GM23338 (cell line): ENCODE data around the gene CCN5. TPM values are rescaled to one million over a fixed set of nuclear protein-coding genes. Genes with fewer than 3 reads are reported as not detected.
"Not testable (repeated sequence)": the region's sequence is repeated elsewhere in the genome, so short reads cannot be mapped to it uniquely, and the experiment has no call there.

ENCODE experiments used
- ATAC-seq: fragments of 200-7000 bp; cut with Tn5 transposase; 3 replicates; pipeline ENCODE4 v1.9.1; 2020
- DNase-seq: peaks from one replicate; pipeline ENCODE4 v3.0.0-alpha.2; 2015; ENCODE audit warnings: low spot score
- H2AFZ ChIP-seq: fragments of 200-600 bp; sonication (generic); 2 replicates; pipeline ENCODE4 v1.8.0; 2016; ENCODE audit warnings: antibody characterized with exemption, mild to moderate bottlenecking, moderate library complexity
- H3F3A ChIP-seq: fragments of 200-600 bp; sonication (generic); replicated peaks from 2 replicates; pipeline ENCODE4 v1.8.0; 2017; ENCODE audit warnings: antibody characterized with exemption, mixed run types, low read depth
- H3K27ac ChIP-seq: fragments of 200-600 bp; sonication (generic); 2 replicates; pipeline ENCODE4 v1.6.1; 2016; ENCODE audit warnings: low read depth
- H3K27me3 ChIP-seq: fragments of 200-600 bp; sonication (generic); 2 replicates; pipeline ENCODE4 v1.8.0; 2016; ENCODE audit warnings: mild to moderate bottlenecking, mixed run types, moderate library complexity; ENCODE audit not compliant: insufficient read depth
- H3K36me3 ChIP-seq: fragments of 200-600 bp; sonication (generic); 2 replicates; pipeline ENCODE4 v1.8.0; 2016; ENCODE audit warnings: mild to moderate bottlenecking; ENCODE audit not compliant: insufficient read depth
- H3K4me1 ChIP-seq: fragments of 200-600 bp; sonication (generic); 2 replicates; pipeline ENCODE4 v1.8.0; 2016; ENCODE audit warnings: mild to moderate bottlenecking, moderate library complexity; ENCODE audit not compliant: insufficient read depth
- H3K4me2 ChIP-seq: fragments of 200-600 bp; sonication (generic); 2 replicates; pipeline ENCODE4 v1.7.1; 2017; ENCODE audit warnings: mixed run types
- H3K4me3 ChIP-seq: fragments of 200-600 bp; sonication (generic); 2 replicates; pipeline ENCODE4 v1.6.1; 2016; ENCODE audit warnings: mixed run types
- H3K79me2 ChIP-seq: fragments of 200-600 bp; sonication (generic); replicated peaks from 2 replicates; pipeline ENCODE4 v1.8.0; 2017; ENCODE audit warnings: mild to moderate bottlenecking; ENCODE audit not compliant: insufficient read depth
- H3K9me2 ChIP-seq: fragments of 200-600 bp; sonication (generic); 2 replicates; pipeline ENCODE4 v1.8.0; 2017; ENCODE audit not compliant: insufficient read depth
- H4K20me1 ChIP-seq: fragments of 200-600 bp; sonication (generic); replicated peaks from 2 replicates; pipeline ENCODE4 v1.8.0; 2017; ENCODE audit warnings: mild to moderate bottlenecking; ENCODE audit not compliant: insufficient read depth
- H3K27ac Mint-ChIP-seq: 2 replicates; pipeline ENCODE4 v1.8.0; 2020; ENCODE audit warnings: inconsistent platforms, mild to moderate bottlenecking, moderate library complexity, mixed read lengths
- H3K27me3 Mint-ChIP-seq: 3 replicates; pipeline ENCODE4 v1.8.0; 2022; ENCODE audit warnings: low read depth, mild to moderate bottlenecking, moderate library complexity, mixed read lengths, inconsistent platforms; ENCODE audit not compliant: insufficient read depth, poor library complexity
- H3K36me3 Mint-ChIP-seq: 3 replicates; pipeline ENCODE4 v1.8.0; 2021; ENCODE audit warnings: low read depth, mild to moderate bottlenecking, inconsistent platforms, moderate library complexity, mixed read lengths
- H3K4me1 Mint-ChIP-seq: 3 replicates; pipeline ENCODE4 v1.8.0; 2020; ENCODE audit warnings: mild to moderate bottlenecking, inconsistent platforms, mixed read lengths
- H3K4me3 Mint-ChIP-seq: 3 replicates; pipeline ENCODE4 v1.8.0; 2021; ENCODE audit warnings: moderate library complexity, mild to moderate bottlenecking, inconsistent platforms, mixed read lengths
- H3K9me3 Mint-ChIP-seq: 3 replicates; pipeline ENCODE4 v1.8.0; 2020; ENCODE audit warnings: moderate library complexity, mild to moderate bottlenecking, inconsistent platforms, mixed read lengths
- CREB1 ChIP-seq: fragments of 250-450 bp; sonication (Bioruptor Pico); IDR thresholded peaks from 2 replicates; pipeline ENCODE4 v1.5.0; 2020; ENCODE audit warnings: low read depth, mild to moderate bottlenecking, moderate library complexity
- EZH2phosphoT487 ChIP-seq: fragments of 200-600 bp; sonication (generic); IDR thresholded peaks from one replicate; pipeline ENCODE4 v1.8.1; 2018; ENCODE audit warnings: antibody characterized with exemption; ENCODE audit not compliant: unreplicated experiment
- NANOG ChIP-seq: IDR thresholded peaks from 2 replicates; pipeline ENCODE4 v1.6.1; 2016; ENCODE audit warnings: antibody characterized with exemption, borderline replicate concordance
- POLR2AphosphoS5 ChIP-seq: IDR thresholded peaks from 2 replicates; pipeline ENCODE4 v1.6.1; 2016; ENCODE audit warnings: antibody characterized with exemption, low read depth
- STAT1 ChIP-seq: IDR thresholded peaks from one replicate; pipeline ENCODE4 v1.6.1; 2016; ENCODE audit warnings: antibody characterized with exemption; ENCODE audit not compliant: unreplicated experiment
- long read RNA-seq: library from polyadenylated mRNA; unstranded; transcript quantifications from one replicate; pipeline ENCODE4 v2.0.0, GENCODE V29; 2020; ENCODE audit not compliant: unreplicated experiment
- polyA plus RNA-seq: library from polyadenylated mRNA; unstranded; fragments of >200 nt; fragmentation: Nextera tagmentation; extraction: Ambion mirVana; gene quantifications from 2 replicates; pipeline ENCODE4 v1.2.1, GENCODE V29; 2016
- total RNA-seq: library from RNA; depleted of rRNA; stranded (reverse); fragments of >200 nt; shearing (Covaris generic); gene quantifications from 2 replicates; pipeline ENCODE4 v1.2.3, GENCODE V29; 2014; rRNA removed

The CCN5 gene, protein sequence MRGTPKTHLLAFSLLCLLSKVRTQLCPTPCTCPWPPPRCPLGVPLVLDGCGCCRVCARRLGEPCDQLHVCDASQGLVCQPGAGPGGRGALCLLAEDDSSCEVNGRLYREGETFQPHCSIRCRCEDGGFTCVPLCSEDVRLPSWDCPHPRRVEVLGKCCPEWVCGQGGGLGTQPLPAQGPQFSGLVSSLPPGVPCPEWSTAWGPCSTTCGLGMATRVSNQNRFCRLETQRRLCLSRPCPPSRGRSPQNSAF
- total RNA-seq (not detected in 2 replicates), polyA plus RNA-seq (not detected in 2 replicates)
- long read RNA-seq: 0 reads

DNA sequence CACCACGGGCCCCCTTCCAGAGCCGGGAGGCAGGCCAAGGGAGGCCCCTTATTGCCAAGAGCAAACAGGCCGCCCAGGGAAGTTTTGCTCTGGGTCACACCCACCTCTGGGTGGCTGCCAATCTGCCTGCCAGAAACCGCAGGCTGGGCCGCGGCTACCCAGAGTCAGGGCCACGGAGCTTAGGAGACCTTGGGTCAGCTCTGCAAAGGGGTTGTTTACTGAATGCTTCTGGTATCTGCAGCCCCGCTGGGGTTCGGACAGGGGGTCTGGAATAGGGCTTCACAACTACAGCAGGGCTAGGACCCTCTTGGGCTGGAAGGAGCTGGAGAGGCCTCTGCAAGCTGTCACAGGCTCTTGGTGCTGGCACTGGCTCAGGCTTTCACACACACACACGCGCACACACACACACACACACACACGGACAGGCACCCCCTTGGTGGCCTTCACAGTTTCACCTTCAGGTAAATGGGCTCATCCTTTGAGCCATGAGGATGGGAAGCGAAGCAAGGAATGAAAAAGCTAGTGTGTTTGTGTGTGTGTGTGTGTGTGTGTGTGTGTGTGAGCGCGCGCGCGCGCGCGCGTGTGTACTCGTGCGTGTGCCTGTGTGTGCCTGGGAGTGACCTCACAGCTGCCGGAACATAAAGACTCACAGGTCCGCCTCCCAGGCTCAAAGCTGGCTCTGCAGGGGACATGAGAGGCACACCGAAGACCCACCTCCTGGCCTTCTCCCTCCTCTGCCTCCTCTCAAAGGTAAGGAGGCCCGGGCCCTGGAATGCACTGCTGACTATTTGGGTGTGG, at the start of gene CCN5:
Gene CCN5, plus strand, starts transcription at position 669 of the 798 bp plus-strand sequence. Its CDS starts 22 bp downstream, at position 691.
- no peak for TF ChIP-seq POLR2AphosphoS5
- no peak for TF ChIP-seq STAT1
- no peak for TF ChIP-seq CREB1 (CRISPR knock-in tag)
- no peaks in the 10 kb centered on the region for H3K27me3 ChIP-seq
- ATAC-seq: no peak; the same call in 2 of the 3 replicates
- no peak within 1 kb of the TSS for H2AFZ ChIP-seq
- no peak within 1 kb of the TSS for H3K4me3 ChIP-seq
- Mint-ChIP-seq H3K27ac (no peak within 1 kb of the TSS), H3K4me1 (no peaks in the 10 kb centered on the region), H3K9me3 (no peaks in the 10 kb centered on the region), H3K27me3 (peaks cover 10% of the 10 kb centered on the region), H3K36me3 (no peaks in the 10 kb centered on the region), H3K4me3 (no peak within 1 kb of the TSS)
- no peak within 1 kb of the TSS for H3K4me2 ChIP-seq
- no peaks in the 10 kb centered on the region for H3F3A ChIP-seq
- no peak for DNase-seq
- H4K20me1 ChIP-seq: no peaks in the 10 kb centered on the region
- H3K9me2 ChIP-seq: no peaks in the 10 kb centered on the region
- H3K36me3 ChIP-seq: no peaks in the 10 kb centered on the region
- H3K4me1 ChIP-seq: no peaks in the 10 kb centered on the region
- H3K79me2 ChIP-seq: no peaks in the 10 kb centered on the region
- no peak within 1 kb of the TSS for H3K27ac ChIP-seq

DNA sequence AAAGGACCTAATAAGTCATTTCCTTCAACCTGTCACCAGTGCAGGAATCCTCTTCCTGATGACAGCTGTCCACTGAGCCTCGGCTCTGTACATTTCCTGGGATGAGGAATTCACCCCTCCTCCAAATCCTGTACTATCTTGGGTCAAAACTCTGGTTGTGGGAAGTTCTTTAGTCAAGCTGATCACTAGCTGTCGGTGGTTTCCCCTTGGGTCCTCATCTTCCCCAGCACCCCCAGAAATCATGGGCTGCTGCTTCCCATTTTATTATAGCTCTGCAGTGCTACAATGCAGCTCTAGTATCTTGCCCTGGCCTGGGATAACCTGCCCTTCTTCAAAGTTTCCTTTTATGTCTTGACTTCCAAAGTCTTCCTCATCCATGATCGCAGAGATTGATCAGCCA, 49.1 kb upstream of the CCN5 start:
- Histone ChIP-seq H3K27ac (no peak overlapping the region), H3K4me1 (no peaks in the 10 kb centered on the region), H4K20me1 (no peaks in the 10 kb centered on the region), H3K79me2 (no peaks in the 10 kb centered on the region), H3F3A (no peaks in the 10 kb centered on the region), H3K9me2 (no peaks in the 10 kb centered on the region), H3K4me2 (no peak overlapping the region), H2AFZ (no peak overlapping the region), H3K27me3 (no peaks in the 10 kb centered on the region), H3K4me3 (no peak overlapping the region), H3K36me3 (no peaks in the 10 kb centered on the region)
- no peak overlapping the region for H3K27ac Mint-ChIP-seq
- DNase-seq: no peak
- H3K27me3 Mint-ChIP-seq: peaks cover 8% of the 10 kb centered on the region
- peaks cover 3% of the 10 kb centered on the region; the same call in 2 of the 3 replicates for H3K4me1 Mint-ChIP-seq
- H3K4me3 Mint-ChIP-seq: no peak overlapping the region
- peaks cover 3% of the 10 kb centered on the region for H3K36me3 Mint-ChIP-seq
- no peak for ATAC-seq
- TF ChIP-seq STAT1: no peak
- TF ChIP-seq EZH2phosphoT487: no peak
- TF ChIP-seq NANOG: no peak
- peaks cover 4% of the 10 kb centered on the region for H3K9me3 Mint-ChIP-seq

DNA sequence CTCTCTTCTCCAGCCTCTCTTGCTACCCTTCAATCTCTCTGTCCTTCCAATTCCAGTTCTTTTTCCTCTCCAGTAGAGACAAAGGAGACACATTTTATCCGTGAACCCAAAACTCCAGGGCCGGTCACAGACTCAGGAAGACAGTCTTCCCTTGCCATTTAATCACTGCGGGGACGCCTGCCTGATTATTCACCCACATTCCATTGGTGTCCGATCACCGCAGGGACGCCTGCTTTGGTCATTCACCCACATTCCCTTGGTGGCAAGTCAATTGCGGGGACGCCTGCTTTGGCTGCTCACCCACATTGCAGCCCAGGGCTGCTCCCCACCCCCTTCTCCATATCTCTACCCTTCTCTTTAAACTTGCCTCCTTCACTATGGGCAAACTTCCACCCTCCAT, 44.3 kb upstream of the CCN5 start:
- not testable (repeated sequence) for ATAC-seq, H3K9me3 Mint-ChIP-seq, H2AFZ ChIP-seq, H3K4me3 ChIP-seq, DNase-seq, H3K4me2 ChIP-seq, H3K36me3 ChIP-seq, H3K9me2 ChIP-seq, H3F3A ChIP-seq, H3K79me2 ChIP-seq, H3K27me3 ChIP-seq, H4K20me1 ChIP-seq, H3K27ac Mint-ChIP-seq, H3K4me1 Mint-ChIP-seq, H3K27me3 Mint-ChIP-seq, H3K4me1 ChIP-seq, H3K4me3 Mint-ChIP-seq, H3K36me3 Mint-ChIP-seq, H3K27ac ChIP-seq

DNA sequence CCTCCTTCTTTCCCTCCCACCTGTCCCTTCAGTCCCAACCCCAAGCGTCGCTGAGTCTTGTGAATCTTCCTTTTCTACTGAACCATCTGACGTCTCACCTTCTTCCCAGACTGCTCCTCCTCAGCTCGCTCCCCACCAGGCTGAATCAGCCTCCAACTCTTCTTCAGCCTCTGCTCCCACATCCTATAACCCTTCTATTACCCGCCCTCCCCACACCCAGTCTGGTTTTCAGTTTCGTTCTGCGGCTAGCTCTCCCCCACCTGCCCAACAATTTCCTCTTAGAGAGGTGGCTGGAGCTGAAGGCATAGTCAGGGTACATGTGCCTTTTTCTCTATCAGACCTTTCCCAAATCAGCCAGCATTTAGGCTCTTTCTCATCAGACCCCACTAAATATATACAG, 43.6 kb upstream of the CCN5 start:
- H3K79me2 ChIP-seq, H3K4me1 Mint-ChIP-seq, H3K4me2 ChIP-seq, H3K4me1 ChIP-seq, H3K27me3 Mint-ChIP-seq, H2AFZ ChIP-seq, H3K9me3 Mint-ChIP-seq, H3K27me3 ChIP-seq, H3K27ac Mint-ChIP-seq, H3K9me2 ChIP-seq, H3K4me3 ChIP-seq, H3K36me3 ChIP-seq, H3K27ac ChIP-seq, H3K36me3 Mint-ChIP-seq, H3K4me3 Mint-ChIP-seq, DNase-seq, ATAC-seq, H3F3A ChIP-seq, H4K20me1 ChIP-seq: not testable (repeated sequence)

DNA sequence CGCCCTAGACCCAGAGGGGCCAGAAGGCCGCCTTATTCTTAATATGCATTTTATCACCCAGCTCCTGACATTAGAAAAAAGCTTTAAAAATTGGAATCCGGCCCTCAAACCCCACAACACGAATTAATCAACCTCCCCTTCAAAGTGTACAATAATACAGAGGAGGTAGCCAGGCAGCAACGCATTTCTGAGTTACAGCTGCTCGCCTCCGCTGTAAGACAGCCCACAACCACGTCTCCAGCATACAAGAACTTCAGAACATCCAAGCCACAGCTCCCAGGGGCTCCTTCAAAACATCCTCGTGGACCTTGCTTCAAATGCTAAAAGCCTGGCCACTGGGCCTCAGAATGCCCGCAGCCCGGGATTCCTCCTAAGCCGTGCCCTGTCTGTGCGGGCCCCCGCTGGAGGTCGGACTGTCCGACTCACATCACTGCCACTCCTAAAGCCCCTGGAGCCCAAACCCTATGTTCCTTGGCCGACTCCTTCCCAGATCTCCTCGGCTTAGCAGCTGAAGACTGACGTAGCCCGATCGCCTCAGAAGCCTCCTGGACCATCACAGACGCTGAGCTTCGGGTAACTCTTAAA, 42.8 kb upstream of the CCN5 start:
- not testable (repeated sequence) for H3K27ac Mint-ChIP-seq, H3K9me2 ChIP-seq, H3K27ac ChIP-seq

More for the DNA sequence above, 42.8 kb upstream of the CCN5 start:
- not testable (repeated sequence) for H3F3A ChIP-seq, H3K27me3 ChIP-seq, H3K4me1 ChIP-seq, H3K36me3 ChIP-seq, H2AFZ ChIP-seq, H4K20me1 ChIP-seq, H3K4me1 Mint-ChIP-seq, H3K4me2 ChIP-seq, H3K9me3 Mint-ChIP-seq, H3K36me3 Mint-ChIP-seq, DNase-seq, H3K79me2 ChIP-seq, H3K4me3 ChIP-seq, ATAC-seq, H3K4me3 Mint-ChIP-seq, H3K27me3 Mint-ChIP-seq
